Astrocyte (in vitro differentiated cells and primary cell): ENCODE data around the gene OSBPL2. TPM values are rescaled to one million over a fixed set of nuclear protein-coding genes. Genes with fewer than 3 reads are reported as not detected.

Experiments used
- DNase-seq: peaks from one replicate; pipeline ENCODE4 v3.0.0-alpha.2; 2010; ENCODE audit warnings: low read depth
- FAIRE-seq: peaks from 2 replicates; lab custom pipeline; 2011; peaks lifted over from hg19 to GRCh38; lab: Jason Lieb, UNC
- H2AFZ ChIP-seq: 2 replicates; pipeline ENCODE4 v1.6.0; 2012; ENCODE audit warnings: low read depth, low read length, inconsistent platforms
- H3K27ac ChIP-seq: 2 replicates; pipeline ENCODE4 v1.5.1; 2011; ENCODE audit warnings: low read depth, low read length, inconsistent platforms
- H3K27me3 ChIP-seq: 2 replicates; pipeline ENCODE4 v1.6.0; 2011; ENCODE audit warnings: low read length, inconsistent platforms; ENCODE audit not compliant: insufficient read depth
- H3K36me3 ChIP-seq: 2 replicates; pipeline ENCODE4 v1.5.1; 2011; ENCODE audit warnings: low read length, inconsistent platforms; ENCODE audit not compliant: insufficient read depth
- H3K4me1 ChIP-seq: 2 replicates; pipeline ENCODE4 v1.5.1; 2011; ENCODE audit warnings: low read length, inconsistent platforms; ENCODE audit not compliant: insufficient read depth
- H3K4me2 ChIP-seq: 2 replicates; pipeline ENCODE4 v1.6.0; 2012; ENCODE audit warnings: low read length, inconsistent platforms
- H3K4me3 ChIP-seq: 2 replicates; pipeline ENCODE4 v1.5.1; 2011; ENCODE audit warnings: low read depth, mild to moderate bottlenecking, low read length, inconsistent platforms; ENCODE audit not compliant: insufficient read depth
- H3K79me2 ChIP-seq: 2 replicates; pipeline ENCODE4 v1.6.0; 2012; ENCODE audit warnings: mild to moderate bottlenecking, low read length, inconsistent platforms; ENCODE audit not compliant: insufficient read depth
- H3K9ac ChIP-seq: 2 replicates; pipeline ENCODE4 v1.6.0; 2012; ENCODE audit warnings: mild to moderate bottlenecking, low read length, inconsistent platforms
- H3K9me3 ChIP-seq: 2 replicates; pipeline ENCODE4 v1.5.1; 2012; ENCODE audit warnings: low read depth, mild to moderate bottlenecking, low read length, inconsistent platforms; ENCODE audit not compliant: insufficient read depth
- H4K20me1 ChIP-seq: 2 replicates; pipeline ENCODE4 v1.6.0; 2012; ENCODE audit warnings: low read length, inconsistent platforms; ENCODE audit not compliant: insufficient read depth
- H3K27ac Mint-ChIP-seq: one replicate; pipeline ENCODE4 v1.8.0; 2021; ENCODE audit warnings: mild to moderate bottlenecking, mixed read lengths; ENCODE audit not compliant: unreplicated experiment
- H3K27me3 Mint-ChIP-seq: one replicate; pipeline ENCODE4 v1.8.0; 2021; ENCODE audit warnings: low read depth, mixed read lengths; ENCODE audit not compliant: unreplicated experiment
- H3K36me3 Mint-ChIP-seq: one replicate; pipeline ENCODE4 v1.8.0; 2021; ENCODE audit warnings: low read depth, mixed read lengths; ENCODE audit not compliant: unreplicated experiment
- H3K4me1 Mint-ChIP-seq: one replicate; pipeline ENCODE4 v1.8.0; 2021; ENCODE audit warnings: low read depth, mixed read lengths; ENCODE audit not compliant: unreplicated experiment
- H3K4me3 Mint-ChIP-seq: one replicate; pipeline ENCODE4 v1.8.0; 2021; ENCODE audit warnings: mild to moderate bottlenecking, moderate library complexity, mixed read lengths; ENCODE audit not compliant: unreplicated experiment
- H3K9me3 Mint-ChIP-seq: one replicate; pipeline ENCODE4 v1.8.0; 2021; ENCODE audit warnings: mild to moderate bottlenecking, mixed read lengths; ENCODE audit not compliant: unreplicated experiment
- EZH2 ChIP-seq: IDR thresholded peaks from 2 replicates; pipeline ENCODE4 v1.6.1; 2012; ENCODE audit warnings: mild to moderate bottlenecking, low read length, inconsistent platforms; ENCODE audit not compliant: insufficient read depth
- total RNA-seq: library from RNA; stranded (reverse); gene quantifications from 2 replicates; pipeline ENCODE4 v1.2.1, GENCODE V29; 2021
- TF ChIP-seq, protein P1 (sequence below): IDR thresholded peaks from 2 replicates; pipeline ENCODE4 v1.5.1; 2011; ENCODE audit warnings: low read depth, mild to moderate bottlenecking, inconsistent platforms, low read length, moderate library complexity; ENCODE audit not compliant: insufficient read depth

The OSBPL2 gene
- total RNA-seq, 1 donor from 2014 or later, result 60.3 TPM

DNA sequence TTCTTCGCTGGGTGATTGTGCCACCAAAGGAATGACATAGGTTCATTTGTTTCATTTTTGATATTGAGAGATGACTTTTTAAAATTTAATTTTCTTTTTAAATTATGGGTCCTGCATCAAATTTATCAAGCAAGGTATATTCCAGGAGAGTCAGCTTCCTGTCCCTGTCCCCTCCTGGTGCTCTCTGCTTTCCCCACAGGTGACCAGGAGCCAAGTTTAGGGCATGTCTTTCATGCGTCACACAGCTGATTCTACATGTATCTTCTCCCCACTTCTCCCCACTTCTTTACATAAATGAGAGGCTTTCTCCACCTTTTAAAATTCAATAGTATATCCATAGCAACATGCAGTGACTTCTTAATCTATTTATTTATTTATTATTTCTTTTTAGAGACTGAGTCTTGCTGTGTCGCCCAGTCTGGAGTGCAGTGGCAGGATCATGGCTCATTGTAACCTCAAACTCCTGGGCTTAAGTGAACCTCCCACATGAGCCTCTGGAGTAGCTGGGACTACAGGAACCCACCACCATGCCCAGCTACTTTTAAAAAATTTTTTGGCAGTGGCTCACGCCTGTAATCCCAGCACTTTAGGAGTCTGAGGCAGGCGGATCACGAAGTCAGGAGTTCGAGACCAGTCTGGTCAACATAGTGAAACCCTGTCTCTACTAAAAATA lies 30.0 kb downstream of the OSBPL2 start:
- H3K4me1 Mint-ChIP-seq, result no peaks in the 10 kb centered on the region
- H3K79me2 ChIP-seq, result no peaks in the 10 kb centered on the region
- no peak overlapping the region for H3K9ac ChIP-seq
- no peaks in the 10 kb centered on the region for H3K4me1 ChIP-seq
- peaks cover 6% of the 10 kb centered on the region for H3K9me3 ChIP-seq
- H3K36me3 ChIP-seq, result peaks cover 6% of the 10 kb centered on the region
- FAIRE-seq, result no peak
- H3K9me3 Mint-ChIP-seq, result peaks cover 4% of the 10 kb centered on the region
- no peak overlapping the region for H2AFZ ChIP-seq
- no peak for TF ChIP-seq EZH2
- TF ChIP-seq, protein P1, sequence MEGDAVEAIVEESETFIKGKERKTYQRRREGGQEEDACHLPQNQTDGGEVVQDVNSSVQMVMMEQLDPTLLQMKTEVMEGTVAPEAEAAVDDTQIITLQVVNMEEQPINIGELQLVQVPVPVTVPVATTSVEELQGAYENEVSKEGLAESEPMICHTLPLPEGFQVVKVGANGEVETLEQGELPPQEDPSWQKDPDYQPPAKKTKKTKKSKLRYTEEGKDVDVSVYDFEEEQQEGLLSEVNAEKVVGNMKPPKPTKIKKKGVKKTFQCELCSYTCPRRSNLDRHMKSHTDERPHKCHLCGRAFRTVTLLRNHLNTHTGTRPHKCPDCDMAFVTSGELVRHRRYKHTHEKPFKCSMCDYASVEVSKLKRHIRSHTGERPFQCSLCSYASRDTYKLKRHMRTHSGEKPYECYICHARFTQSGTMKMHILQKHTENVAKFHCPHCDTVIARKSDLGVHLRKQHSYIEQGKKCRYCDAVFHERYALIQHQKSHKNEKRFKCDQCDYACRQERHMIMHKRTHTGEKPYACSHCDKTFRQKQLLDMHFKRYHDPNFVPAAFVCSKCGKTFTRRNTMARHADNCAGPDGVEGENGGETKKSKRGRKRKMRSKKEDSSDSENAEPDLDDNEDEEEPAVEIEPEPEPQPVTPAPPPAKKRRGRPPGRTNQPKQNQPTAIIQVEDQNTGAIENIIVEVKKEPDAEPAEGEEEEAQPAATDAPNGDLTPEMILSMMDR, result no peak
- H4K20me1 ChIP-seq, result peaks cover 29% of the 10 kb centered on the region
- H3K27me3 ChIP-seq, result no peaks in the 10 kb centered on the region
- H3K27me3 Mint-ChIP-seq, result no peaks in the 10 kb centered on the region
- peaks cover 32% of the 10 kb centered on the region for H3K36me3 Mint-ChIP-seq
- no peak overlapping the region for H3K27ac ChIP-seq
- no peak for DNase-seq
- no peak overlapping the region for H3K27ac Mint-ChIP-seq
- H3K4me3 ChIP-seq, result no peak overlapping the region
- no peak overlapping the region for H3K4me3 Mint-ChIP-seq
- H3K4me2 ChIP-seq, result no peak overlapping the region

DNA sequence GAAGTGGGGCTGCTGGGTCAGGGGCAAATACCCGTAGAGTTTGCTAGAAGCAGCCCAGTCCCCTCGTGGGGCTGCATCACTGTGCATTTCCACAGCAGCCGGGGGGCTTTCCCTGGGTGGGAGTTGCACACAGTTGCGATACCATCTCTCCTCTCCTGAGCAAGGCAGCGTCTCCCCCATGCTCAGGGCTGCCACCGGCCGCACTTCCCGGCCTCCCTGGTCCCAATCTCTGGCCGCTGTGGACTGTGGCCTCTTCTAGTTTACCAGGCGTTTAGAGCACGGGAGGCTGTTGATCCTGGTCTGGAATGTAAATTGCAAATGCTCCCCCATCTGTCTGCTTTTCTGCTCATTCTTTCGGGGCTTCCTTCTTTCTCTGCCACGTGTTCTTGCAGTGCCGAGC lies 31.1 kb downstream of the OSBPL2 start:
- Histone ChIP-seq H3K79me2 (no peaks in the 10 kb centered on the region), H3K27me3 (no peaks in the 10 kb centered on the region), H3K4me2 (no peak overlapping the region), H3K27ac (no peak overlapping the region), H4K20me1 (peaks cover 38% of the 10 kb centered on the region), H3K9ac (no peak overlapping the region), H3K4me3 (no peak overlapping the region), H3K4me1 (no peaks in the 10 kb centered on the region), H2AFZ (no peak overlapping the region), H3K36me3 (peaks cover 5% of the 10 kb centered on the region), H3K9me3 (peaks cover 6% of the 10 kb centered on the region)
- no peak for DNase-seq
- peaks cover 4% of the 10 kb centered on the region for H3K9me3 Mint-ChIP-seq
- H3K4me1 Mint-ChIP-seq, result no peaks in the 10 kb centered on the region
- no peak for FAIRE-seq
- no peaks in the 10 kb centered on the region for H3K27me3 Mint-ChIP-seq
- TF ChIP-seq EZH2, result no peak
- TF ChIP-seq, protein P1, result no peak
- H3K27ac Mint-ChIP-seq, result no peak overlapping the region
- peaks cover 30% of the 10 kb centered on the region for H3K36me3 Mint-ChIP-seq
- no peak overlapping the region for H3K4me3 Mint-ChIP-seq

DNA sequence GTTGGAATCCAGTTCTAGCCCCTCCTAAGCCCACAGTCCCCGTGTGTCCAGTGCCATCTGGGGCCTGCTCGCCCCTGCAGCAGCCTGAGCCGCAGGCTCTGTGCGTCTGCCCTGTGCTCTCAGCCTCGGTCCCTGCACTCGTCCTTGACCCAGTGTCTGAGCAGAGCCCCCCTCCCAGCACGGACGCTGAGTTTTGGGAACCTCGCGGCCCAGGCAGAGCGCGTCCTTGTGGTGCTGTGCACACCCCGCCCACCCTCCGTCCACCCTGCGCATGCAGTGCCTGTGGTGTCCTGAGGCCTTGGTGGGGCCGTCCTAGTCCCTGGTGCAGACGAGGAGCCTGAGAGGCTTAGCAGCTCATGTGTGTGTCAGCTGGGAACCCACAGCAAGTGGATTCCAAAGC lies 31.6 kb downstream of the OSBPL2 start:
- FAIRE-seq (no peak), DNase-seq (no peak)
- Histone ChIP-seq H3K4me3 (no peak overlapping the region), H3K79me2 (no peaks in the 10 kb centered on the region), H3K9ac (no peak overlapping the region), H3K9me3 (peaks cover 6% of the 10 kb centered on the region), H3K27me3 (no peaks in the 10 kb centered on the region), H3K4me1 (no peaks in the 10 kb centered on the region), H3K36me3 (peaks cover under 1% of the 10 kb centered on the region), H3K27ac (no peak overlapping the region), H4K20me1 (peaks cover 41% of the 10 kb centered on the region), H2AFZ (no peak overlapping the region), H3K4me2 (no peak overlapping the region)
- H3K27ac Mint-ChIP-seq, result no peak overlapping the region
- peaks cover 31% of the 10 kb centered on the region for H3K36me3 Mint-ChIP-seq
- no peaks in the 10 kb centered on the region for H3K27me3 Mint-ChIP-seq
- TF ChIP-seq, protein P1, result no peak
- TF ChIP-seq EZH2, result no peak
- no peaks in the 10 kb centered on the region for H3K4me1 Mint-ChIP-seq
- H3K4me3 Mint-ChIP-seq, result no peak overlapping the region
- H3K9me3 Mint-ChIP-seq, result peaks cover 4% of the 10 kb centered on the region
